ENCODE data around the gene RNF133.

RNF133 gene

GRCh38 chr7:122699017-122699416 lies at the start of gene RNF133:
RNF133 (minus strand) TSS chr7:122699117; CDS start chr7:122698918, 199 bp downstream.
- DNase-seq, result no peak

- DNase-seq, result no peak
Observed at GRCh38 chr7:122748195-122748594, 49.3 kb upstream of the RNF133 start.

DNA sequence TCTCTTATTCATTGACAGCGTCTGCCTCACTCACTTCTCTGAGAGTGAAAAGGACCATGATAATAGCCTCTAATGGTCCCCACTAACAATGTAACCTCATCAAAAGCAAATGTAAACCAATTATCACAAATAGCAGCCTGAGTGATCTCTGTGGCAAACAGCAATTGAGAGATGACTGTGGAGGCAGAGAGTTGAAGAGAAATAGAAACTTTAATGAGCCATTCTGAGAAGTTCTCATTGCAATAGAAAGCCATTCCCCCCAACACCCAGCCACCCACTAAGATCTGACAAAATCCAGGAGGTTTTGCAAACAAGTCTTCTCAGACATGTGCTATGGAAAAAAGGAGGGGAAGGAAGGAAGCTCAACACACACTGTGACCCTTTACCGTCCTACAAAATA lies 48.0 kb upstream of the RNF133 start:
- DNase-seq, result no peak

DNA sequence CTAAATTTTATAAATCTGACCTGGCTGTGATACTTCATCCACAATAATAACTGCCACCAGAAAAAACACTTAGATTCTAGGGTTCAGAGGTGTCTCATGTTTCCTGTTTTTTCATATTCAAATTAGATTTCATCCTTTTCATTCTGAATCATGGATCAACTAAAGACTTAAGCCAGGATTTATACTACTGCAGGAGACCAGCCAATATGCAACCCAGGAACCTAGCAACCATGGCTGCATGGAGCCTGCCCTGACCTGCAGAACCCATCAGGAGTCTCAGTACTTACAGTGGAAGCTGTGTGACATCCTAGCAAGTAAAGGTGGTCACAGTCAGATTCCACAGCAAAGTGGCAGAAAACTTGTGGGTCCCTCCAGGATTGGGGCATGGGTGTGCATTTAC lies 44.3 kb upstream of the RNF133 start:
- DNase-seq, result no peak

GRCh38 chr7:122738947-122739346 lies 40.0 kb upstream of the RNF133 start:
- no peak for DNase-seq

GRCh38 chr7:122736183-122736582 lies 37.3 kb upstream of the RNF133 start:
- DNase-seq, result no peak

DNA sequence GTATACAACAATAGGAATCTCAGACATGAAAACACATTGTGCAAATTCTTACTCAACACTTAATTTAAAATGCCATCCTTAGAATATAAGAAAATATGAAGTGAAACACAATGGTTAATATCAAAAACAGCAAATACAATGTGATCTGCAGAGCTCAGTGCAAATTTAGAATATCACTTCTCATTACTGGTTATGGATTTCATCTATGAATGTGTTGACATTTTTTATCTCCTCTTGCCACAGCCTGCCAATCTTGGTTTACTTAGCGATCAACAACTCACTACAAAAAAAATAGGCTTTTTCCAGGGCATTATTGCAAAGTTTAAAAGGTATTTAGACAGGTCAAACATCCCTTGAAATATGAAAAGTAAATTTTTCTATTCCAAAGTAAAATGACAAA lies 28.8 kb upstream of the RNF133 start:
- no peak for DNase-seq

- DNase-seq, result no peak
Observed at GRCh38 chr7:122727354-122727753, 28.4 kb upstream of the RNF133 start.

DNA sequence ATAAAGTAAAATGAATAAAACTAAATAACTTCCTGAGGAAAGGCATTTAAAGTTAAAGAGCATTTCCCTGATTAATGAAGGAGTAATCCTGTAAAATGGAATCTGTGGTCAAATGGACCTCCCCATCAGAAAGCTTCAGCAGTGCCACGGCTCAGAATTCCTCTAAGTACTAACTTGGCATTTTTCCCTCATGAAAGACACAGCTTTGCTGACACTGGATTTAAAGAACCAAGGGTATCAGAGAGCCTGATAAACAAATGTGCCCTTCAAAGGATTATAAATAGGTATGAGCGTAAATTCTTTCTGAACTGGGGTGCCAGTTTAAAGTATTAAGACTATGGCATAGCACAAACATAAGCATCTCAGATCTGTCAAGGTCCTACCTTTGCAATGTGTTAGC lies 28.0 kb upstream of the RNF133 start:
- DNase-seq, result no peak

- DNase-seq, result no peak
Observed at GRCh38 chr7:122724366-122724765, 25.4 kb upstream of the RNF133 start.

GRCh38 chr7:122719010-122719578 lies 20.2 kb upstream of the RNF133 start:
- no peak for DNase-seq

GRCh38 chr7:122717356-122718089 lies 18.6 kb upstream of the RNF133 start:
- no peak for DNase-seq

DNA sequence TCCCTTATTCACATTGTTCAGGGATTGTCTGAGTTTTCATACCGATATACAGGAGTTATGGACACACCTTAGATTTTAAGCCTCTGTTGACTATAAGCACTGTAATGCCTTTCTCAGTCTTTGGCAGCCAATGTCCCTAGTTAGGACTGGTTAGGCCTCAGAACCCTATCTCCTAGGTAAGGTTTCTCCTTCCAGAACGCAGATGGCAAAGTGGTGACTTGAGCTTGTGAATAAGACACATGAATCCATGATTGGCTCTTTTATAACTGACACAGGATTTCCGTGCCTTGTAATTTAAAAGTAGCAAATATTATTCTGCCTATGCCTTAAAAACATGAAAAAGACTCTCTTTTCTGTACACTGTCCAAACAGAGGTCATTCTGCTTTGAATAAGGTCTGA lies 16.3 kb upstream of the RNF133 start:
- no peak for DNase-seq

- no peak for DNase-seq
Observed at GRCh38 chr7:122710916-122711315, 12.0 kb upstream of the RNF133 start.

GRCh38 chr7:122709930-122710646 lies 11.2 kb upstream of the RNF133 start:
- no peak for DNase-seq

DNA sequence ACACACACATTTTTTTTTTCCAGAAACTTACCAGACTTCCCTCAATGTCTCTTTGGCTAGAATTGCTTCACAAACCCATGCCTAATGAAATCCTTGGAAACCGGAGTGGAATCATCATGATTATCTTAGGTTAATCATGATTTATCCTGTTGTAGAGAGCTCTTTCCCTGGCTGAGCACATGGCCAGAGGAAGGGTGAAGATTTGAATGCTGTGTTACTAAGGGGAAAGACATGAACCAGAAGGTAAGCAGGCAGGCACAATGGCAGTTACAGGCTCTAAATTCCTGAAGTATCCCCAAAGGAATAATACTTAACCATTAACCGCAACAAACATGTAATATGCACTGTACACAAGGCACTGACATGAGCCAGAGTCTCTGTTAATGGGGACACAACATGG lies 7.9 kb upstream of the RNF133 start:
- DNase-seq, result no peak

- DNase-seq, result no peak
Observed at GRCh38 chr7:122702872-122703510, 4.1 kb upstream of the RNF133 start, which contains the start of gene RNF148. RNF148 (minus strand) TSS chr7:122702922; CDS start chr7:122702750, 172 bp downstream.

DNA sequence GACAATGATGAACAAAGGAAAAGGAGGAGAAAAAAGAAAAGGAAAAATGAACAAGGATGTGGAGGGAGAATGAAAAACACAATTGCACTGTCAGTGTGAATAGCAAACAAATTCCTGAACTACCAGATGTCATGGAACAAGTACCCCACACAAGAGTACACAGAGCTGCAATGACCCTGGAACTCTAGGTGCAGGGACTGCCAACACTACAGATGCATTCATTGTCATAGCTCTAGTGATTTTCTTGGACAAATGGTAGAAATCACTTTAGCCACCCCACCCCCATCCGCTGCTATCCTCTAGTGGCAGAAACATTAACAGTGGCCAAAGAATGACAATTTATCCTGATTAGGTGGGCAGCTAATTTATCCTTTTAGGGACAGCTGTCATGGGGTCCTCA lies 3.1 kb downstream of the RNF133 start:
- DNase-seq, result no peak

DNA sequence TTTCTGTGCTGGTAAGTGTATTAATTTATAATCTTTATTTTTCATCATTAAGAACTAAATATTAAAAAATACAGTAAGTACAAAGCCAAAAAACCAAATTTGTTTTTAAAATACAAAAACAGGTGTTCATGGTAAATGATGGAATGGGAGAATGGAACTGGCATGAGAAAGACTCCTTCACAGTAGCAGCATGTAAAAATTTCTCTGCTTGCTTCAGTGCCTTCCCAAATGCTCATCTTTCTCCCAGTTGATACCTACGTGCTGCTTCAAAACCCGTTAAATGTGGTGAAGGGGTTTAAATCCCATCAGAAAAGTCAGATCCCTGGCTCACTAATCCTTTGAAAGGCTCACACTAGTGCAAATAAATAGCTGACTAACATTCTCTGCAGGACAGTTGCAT lies 4.2 kb downstream of the RNF133 start:
- DNase-seq, result no peak

- no peak for DNase-seq
Observed at GRCh38 chr7:122692769-122693309, 6.1 kb downstream of the RNF133 start.

- no peak for DNase-seq
Observed at GRCh38 chr7:122691569-122692235, 7.2 kb downstream of the RNF133 start.

DNA sequence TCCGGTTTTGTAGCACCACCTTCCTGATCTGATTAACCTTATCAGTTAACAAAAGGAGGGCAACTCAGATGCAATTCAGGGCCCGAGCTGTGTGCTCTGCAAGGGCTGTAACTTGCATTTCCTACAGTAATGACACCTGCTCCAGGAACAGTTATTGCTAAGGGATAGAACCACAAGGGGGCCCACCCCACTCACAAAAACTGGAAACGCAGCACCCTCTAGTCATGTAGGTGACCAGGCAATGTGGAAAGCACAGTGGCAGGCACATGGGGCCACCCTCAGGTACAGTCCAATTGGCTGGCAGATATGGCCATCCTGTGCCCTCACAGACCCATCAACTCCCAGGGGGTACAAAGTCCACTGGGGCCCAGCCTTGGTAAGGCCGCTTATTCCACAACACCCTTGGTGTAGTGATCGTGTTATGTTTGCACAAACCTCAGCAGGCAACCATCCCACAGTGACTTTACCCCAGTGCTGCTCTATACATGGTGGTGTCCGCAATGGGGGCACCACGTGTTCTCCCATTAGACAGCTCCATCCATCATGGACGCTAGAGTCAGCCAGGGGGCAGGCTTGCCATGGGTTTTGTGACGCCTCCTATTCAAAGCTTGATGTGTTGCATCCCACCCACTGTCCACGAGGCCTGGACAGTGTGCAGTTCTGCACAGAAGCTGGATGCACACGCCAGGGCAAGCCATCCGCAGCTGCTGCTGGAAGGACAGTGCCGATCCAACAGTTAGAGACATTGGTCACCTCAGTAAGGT lies 9.4 kb downstream of the RNF133 start:
- DNase-seq, result no peak
